Right cardiac atrium (tissue), 5 donors: ENCODE data around the gene C3orf20. TPM values are rescaled to one million over a fixed set of nuclear protein-coding genes. Genes with fewer than 3 reads are reported as not detected.
A peak's percentile ranks its signal among the peaks of the same experiment; 100 is the strongest.

Experiments used
- ATAC-seq, 2 donors: fragments of 200-7000 bp; cut with Tn5 transposase; one replicate each; pipeline versions ENCODE4 v1.8.0 to v1.9.1; 2020; ENCODE audit warnings: moderate library complexity in 2 of 2, mild to moderate bottlenecking in 1 of 2
- DNase-seq, 3 donors: peaks; one replicate each; pipeline ENCODE4 v3.0.0-alpha.2; 2020
- H3K27ac ChIP-seq: one replicate; pipeline ENCODE4 v1.5.1; 2013; ENCODE audit warnings: mild to moderate bottlenecking, low read length, control low read depth, moderate library complexity
- H3K27me3 ChIP-seq: one replicate; pipeline ENCODE4 v1.6.1; 2013; ENCODE audit not compliant: control insufficient read depth, insufficient read depth
- H3K4me1 ChIP-seq: one replicate; pipeline ENCODE4 v1.6.1; 2013; ENCODE audit warnings: low read length; ENCODE audit not compliant: control insufficient read depth, insufficient read depth
- H3K4me3 ChIP-seq: one replicate; pipeline ENCODE4 v1.5.1; 2013; ENCODE audit warnings: low read length, control low read depth
- H3K9me3 ChIP-seq: one replicate; pipeline ENCODE4 v1.6.1; 2013; ENCODE audit warnings: low read length; ENCODE audit not compliant: control insufficient read depth
- WGBS: extraction: QIAGEN DNeasy Blood & Tissue Kit; methylation state at CpG from one replicate; pipeline ENCODE4 v1.1.7; 2013; 5-methylcytosine and 5-hydroxymethylcytosine counted together
- intact Hi-C, 4 donors: fragments of 100-400 bp; cut with DNase I; formaldehyde crosslinking; loops; one replicate each; pipeline versions ENCODE4 v1.11.0 to v1.14.0; 2022 to 2023
- polyA plus RNA-seq: library from polyadenylated mRNA; stranded (reverse); fragments of 200-250 nt; gene quantifications from one replicate; pipeline ENCODE4 v1.2.3, GENCODE V29; 2013
- total RNA-seq, 4 donors: library from RNA; stranded (reverse); fragmentation: NEBNext Ultra II Directional; extraction: Animal tissue kit (Norgen Biotek cat#: 25700); gene quantifications; one replicate each; pipeline ENCODE4 v1.2.1, GENCODE V29; 2021
- donor health status: healthy with polysubstance abuse.
- donor health status: DM: no; HTN: yes; CAD: no.
- donor health status: DM: no; HTN: no; CAD: no.
- donor health status: DM: no; HTN: yes; CAD: no; lungs with severe emphysema.
- donor health status: DM: yes; HTN: yes; CAD: no.

C3orf20 gene
- total and polyA plus RNA-seq, 5 donors, result 0.02 to 0.11 TPM; not detected in 3

GRCh38 chr3:14699643-14700042 lies 24.7 kb downstream of the C3orf20 start:
- Histone ChIP-seq H3K4me3 (no peak overlapping the region), H3K27me3 (no peaks in the 10 kb centered on the region), H3K27ac (no peak overlapping the region), H3K9me3 (no peaks in the 10 kb centered on the region), H3K4me1 (no peaks in the 10 kb centered on the region)
- 52% methylated on average over 1 of the region's 1 CpG for WGBS
- ATAC-seq, result peak; percentile 51
- intact Hi-C loops, result no loop called here
- DNase-seq, result no peak

- DNase-seq (no peak), ATAC-seq (no peak)
- WGBS, result 69% methylated on average over 3 of the region's 3 CpGs
- Histone ChIP-seq H3K27me3 (no peaks in the 10 kb centered on the region), H3K9me3 (no peaks in the 10 kb centered on the region), H3K4me1 (no peaks in the 10 kb centered on the region), H3K27ac (no peak overlapping the region), H3K4me3 (no peak overlapping the region)
- intact Hi-C loops, result no loop called here
Measured at GRCh38 chr3:14700891-14701290, 25.9 kb downstream of the C3orf20 start.

- ATAC-seq, result no peak
- WGBS, result 91% methylated on average over 4 of the region's 4 CpGs
- Histone ChIP-seq H3K27me3 (no peaks in the 10 kb centered on the region), H3K4me3 (no peak overlapping the region), H3K4me1 (no peaks in the 10 kb centered on the region), H3K27ac (no peak overlapping the region), H3K9me3 (no peaks in the 10 kb centered on the region)
- intact Hi-C loops, result no loop called here
- DNase-seq, result no peak
Measured at GRCh38 chr3:14701676-14702075, 26.7 kb downstream of the C3orf20 start.

GRCh38 chr3:14703128-14703750 lies 28.3 kb downstream of the C3orf20 start:
- no peak overlapping the region for H3K27ac ChIP-seq
- 89% methylated on average over 9 of the region's 9 CpGs for WGBS
- no peak for ATAC-seq
- H3K4me3 ChIP-seq, result no peak overlapping the region
- no peak for DNase-seq
- H3K4me1 ChIP-seq, result no peaks in the 10 kb centered on the region
- intact Hi-C loops, result no loop called here
- H3K27me3 ChIP-seq, result no peaks in the 10 kb centered on the region
- H3K9me3 ChIP-seq, result no peaks in the 10 kb centered on the region

- ATAC-seq (no peak), DNase-seq (no peak)
- no peak overlapping the region for H3K4me3 ChIP-seq
- no peaks in the 10 kb centered on the region for H3K9me3 ChIP-seq
- no peaks in the 10 kb centered on the region for H3K4me1 ChIP-seq
- intact Hi-C loops, result no loop called here
- WGBS, result 91% methylated on average over 3 of the region's 3 CpGs
- H3K27me3 ChIP-seq, result no peaks in the 10 kb centered on the region
- no peak overlapping the region for H3K27ac ChIP-seq
Measured at GRCh38 chr3:14703791-14704190, 28.9 kb downstream of the C3orf20 start.

- no peak for DNase-seq
- 79% methylated on average over 5 of the region's 5 CpGs for WGBS
- intact Hi-C loops, result no loop called here
- Histone ChIP-seq H3K27ac (no peak overlapping the region), H3K4me3 (no peak overlapping the region), H3K27me3 (no peaks in the 10 kb centered on the region), H3K9me3 (no peaks in the 10 kb centered on the region), H3K4me1 (no peaks in the 10 kb centered on the region)
- ATAC-seq, result no peak
Measured at GRCh38 chr3:14706096-14706495, 31.2 kb downstream of the C3orf20 start.

GRCh38 chr3:14716591-14716990 lies 41.6 kb downstream of the C3orf20 start:
- Histone ChIP-seq H3K4me3 (no peak overlapping the region), H3K4me1 (peaks cover 2% of the 10 kb centered on the region), H3K27me3 (no peaks in the 10 kb centered on the region), H3K27ac (no peak overlapping the region), H3K9me3 (no peaks in the 10 kb centered on the region)
- ATAC-seq, result no peak
- DNase-seq, result no peak
- 56% methylated on average over 1 of the region's 1 CpG for WGBS
- intact Hi-C loops, result no loop called here

- 64% methylated on average over 1 of the region's 1 CpG for WGBS
- no peak overlapping the region for H3K4me3 ChIP-seq
- no peak for DNase-seq
- H3K9me3 ChIP-seq, result no peaks in the 10 kb centered on the region
- intact Hi-C loops, result no loop called here
- no peaks in the 10 kb centered on the region for H3K27me3 ChIP-seq
- H3K27ac ChIP-seq, result no peak overlapping the region
- peaks cover 2% of the 10 kb centered on the region for H3K4me1 ChIP-seq
- ATAC-seq, result no peak
Measured at GRCh38 chr3:14717307-14717706, 42.4 kb downstream of the C3orf20 start.

- Histone ChIP-seq H3K27ac (no peak overlapping the region), H3K4me3 (no peak overlapping the region), H3K9me3 (no peaks in the 10 kb centered on the region), H3K4me1 (peaks cover 2% of the 10 kb centered on the region), H3K27me3 (no peaks in the 10 kb centered on the region)
- intact Hi-C loops, result no loop called here
- no peak for DNase-seq
- no peak for ATAC-seq
- WGBS, result 91% methylated on average over 2 of the region's 2 CpGs
Measured at GRCh38 chr3:14718539-14718938, 43.6 kb downstream of the C3orf20 start.

GRCh38 chr3:14719006-14719405 lies 44.1 kb downstream of the C3orf20 start:
- ATAC-seq (no peak), DNase-seq (no peak)
- Histone ChIP-seq H3K27ac (no peak overlapping the region), H3K27me3 (no peaks in the 10 kb centered on the region), H3K4me1 (peaks cover 2% of the 10 kb centered on the region), H3K4me3 (no peak overlapping the region), H3K9me3 (no peaks in the 10 kb centered on the region)
- 89% methylated on average over 2 of the region's 2 CpGs for whole genome bisulfite sequencing
- intact Hi-C loops, result no loop called here

- no peak for DNase-seq
- WGBS, result 85% methylated on average over 8 of the region's 8 CpGs
- no peaks in the 10 kb centered on the region for H3K9me3 ChIP-seq
- no peaks in the 10 kb centered on the region for H3K27me3 ChIP-seq
- H3K27ac ChIP-seq, result no peak overlapping the region
- no peak overlapping the region for H3K4me3 ChIP-seq
- ATAC-seq, result no peak
- peaks cover 5% of the 10 kb centered on the region for H3K4me1 ChIP-seq
- intact Hi-C loops, result no loop called here
Measured at GRCh38 chr3:14721126-14721864, 46.4 kb downstream of the C3orf20 start.
